IPS-15b (cell line): ENCODE measurements around the gene SYNJ2.

Experiments
- H3K27me3 ChIP-seq: one replicate; pipeline ENCODE4 v1.6.1; 2013; ENCODE audit warnings: low read length; ENCODE audit not compliant: control insufficient read depth, insufficient read depth
- H3K36me3 ChIP-seq: one replicate; pipeline ENCODE4 v1.6.1; 2013; ENCODE audit warnings: low read length; ENCODE audit not compliant: control insufficient read depth, insufficient read depth
- H3K4me1 ChIP-seq: one replicate; pipeline ENCODE4 v1.6.1; 2013; ENCODE audit warnings: mild to moderate bottlenecking, low read length; ENCODE audit not compliant: control insufficient read depth, insufficient read depth
- H3K4me3 ChIP-seq: one replicate; pipeline ENCODE4 v1.5.1; 2013; ENCODE audit warnings: low read depth, low read length
- H3K9ac ChIP-seq: one replicate; pipeline ENCODE4 v1.6.1; 2013; ENCODE audit warnings: low read depth, mild to moderate bottlenecking, low read length
- H3K9me3 ChIP-seq: one replicate; pipeline ENCODE4 v1.6.1; 2013; ENCODE audit warnings: mild to moderate bottlenecking, low read length; ENCODE audit not compliant: control insufficient read depth, insufficient read depth

SYNJ2 gene

GRCh38 chr6:158068156-158068892 is 86.7 kb downstream of the SYNJ2 start:
- H3K36me3 ChIP-seq, result peaks cover 3% of the 10 kb centered on the region
- no peaks in the 10 kb centered on the region for H3K4me1 ChIP-seq
- no peak overlapping the region for H3K9ac ChIP-seq

GRCh38 chr6:158068893-158069799 is 87.5 kb downstream of the SYNJ2 start:
- Histone ChIP-seq H3K4me1 (no peaks in the 10 kb centered on the region), H3K9ac (no peak overlapping the region), H3K36me3 (peaks cover 3% of the 10 kb centered on the region), H3K27me3 (no peaks in the 10 kb centered on the region), H3K4me3 (no peak overlapping the region), H3K9me3 (no peaks in the 10 kb centered on the region)

More at GRCh38 chr6:158068156-158068892, 86.7 kb downstream of the SYNJ2 start:
- Histone ChIP-seq H3K27me3 (no peaks in the 10 kb centered on the region), H3K4me3 (no peak overlapping the region), H3K9me3 (no peaks in the 10 kb centered on the region)

GRCh38 chr6:158069800-158070195 is 88.1 kb downstream of the SYNJ2 start:
- Histone ChIP-seq H3K27me3 (no peaks in the 10 kb centered on the region), H3K9ac (no peak overlapping the region), H3K9me3 (no peaks in the 10 kb centered on the region), H3K36me3 (peaks cover 3% of the 10 kb centered on the region), H3K4me3 (no peak overlapping the region), H3K4me1 (no peaks in the 10 kb centered on the region)

GRCh38 chr6:158070513-158070912 is 88.8 kb downstream of the SYNJ2 start:
- Histone ChIP-seq H3K4me1 (no peaks in the 10 kb centered on the region), H3K9ac (no peak overlapping the region), H3K9me3 (no peaks in the 10 kb centered on the region), H3K36me3 (peaks cover 3% of the 10 kb centered on the region), H3K4me3 (no peak overlapping the region), H3K27me3 (no peaks in the 10 kb centered on the region)

GRCh38 chr6:158071121-158072082 is 89.7 kb downstream of the SYNJ2 start:
- Histone ChIP-seq H3K27me3 (no peaks in the 10 kb centered on the region), H3K36me3 (peaks cover 3% of the 10 kb centered on the region), H3K9ac (no peak overlapping the region), H3K4me1 (no peaks in the 10 kb centered on the region), H3K9me3 (no peaks in the 10 kb centered on the region), H3K4me3 (no peak overlapping the region)

- H3K9ac ChIP-seq, result no peak overlapping the region
- H3K36me3 ChIP-seq, result peaks cover 2% of the 10 kb centered on the region
- H3K27me3 ChIP-seq, result no peaks in the 10 kb centered on the region
- no peak overlapping the region for H3K4me3 ChIP-seq
- no peaks in the 10 kb centered on the region for H3K4me1 ChIP-seq
- no peaks in the 10 kb centered on the region for H3K9me3 ChIP-seq
Measured at GRCh38 chr6:158072083-158072721, 90.5 kb downstream of the SYNJ2 start.

GRCh38 chr6:158073776-158074175 is 92.1 kb downstream of the SYNJ2 start:
- Histone ChIP-seq H3K9ac (no peak overlapping the region), H3K9me3 (no peaks in the 10 kb centered on the region), H3K36me3 (peaks cover 2% of the 10 kb centered on the region), H3K27me3 (no peaks in the 10 kb centered on the region), H3K4me1 (no peaks in the 10 kb centered on the region), H3K4me3 (no peak overlapping the region)

GRCh38 chr6:158076548-158076947 is 94.9 kb downstream of the SYNJ2 start:
- Histone ChIP-seq H3K4me3 (no peak overlapping the region), H3K4me1 (no peaks in the 10 kb centered on the region), H3K9ac (no peak overlapping the region), H3K27me3 (no peaks in the 10 kb centered on the region), H3K36me3 (peaks cover 2% of the 10 kb centered on the region), H3K9me3 (no peaks in the 10 kb centered on the region)

GRCh38 chr6:158077676-158078075 is 96.0 kb downstream of the SYNJ2 start:
- Histone ChIP-seq H3K27me3 (no peaks in the 10 kb centered on the region), H3K36me3 (peaks cover 2% of the 10 kb centered on the region), H3K4me1 (no peaks in the 10 kb centered on the region), H3K9me3 (no peaks in the 10 kb centered on the region), H3K4me3 (no peak overlapping the region), H3K9ac (no peak overlapping the region)

GRCh38 chr6:158078320-158078719 is 96.7 kb downstream of the SYNJ2 start:
- H3K9ac ChIP-seq, result no peak overlapping the region
- H3K9me3 ChIP-seq, result no peaks in the 10 kb centered on the region
- H3K4me3 ChIP-seq, result no peak overlapping the region
- no peaks in the 10 kb centered on the region for H3K27me3 ChIP-seq
- H3K36me3 ChIP-seq, result peaks cover 2% of the 10 kb centered on the region
- no peaks in the 10 kb centered on the region for H3K4me1 ChIP-seq
